HG02938 (cell line): ENCODE results near the gene TMEM60.
"Not testable (repeated sequence)": the region's sequence is repeated elsewhere in the genome, so short reads cannot be mapped to it uniquely, and the experiment has no call there.

Experiments used
- ATAC-seq: cut with Tn5 transposase; IDR thresholded peaks from one replicate; pipeline ENCODE4 v1.9.1; 2021; ENCODE audit warnings: mild to moderate bottlenecking, moderate library complexity; ENCODE audit not compliant: unreplicated experiment

TMEM60 gene

GRCh38 chr7:77798394-77799077 lies at the start of gene TMEM60, which contains the start of gene PHTF2:
Gene TMEM60, minus strand, starts transcription at chr7:77798434. Its CDS starts 4,061 bp downstream, at chr7:77794373.
Gene PHTF2, plus strand, starts transcription at chr7:77798773.
- ATAC-seq, result peak; percentile 90

GRCh38 chr7:77846317-77847092 lies 48.3 kb upstream of the TMEM60 start:
- ATAC-seq, result no peak

- ATAC-seq, result no peak
These were observed 45.0 kb upstream of the TMEM60 start for GRCh38 chr7:77843194-77843593.

- ATAC-seq, result no peak
These were observed 41.7 kb upstream of the TMEM60 start for GRCh38 chr7:77839919-77840318.

- ATAC-seq, result no peak
These were observed 40.8 kb upstream of the TMEM60 start for GRCh38 chr7:77838929-77839491.

GRCh38 chr7:77837966-77838365 lies 39.7 kb upstream of the TMEM60 start:
- ATAC-seq, result no peak

- ATAC-seq, result no peak
These were observed 39.0 kb upstream of the TMEM60 start for GRCh38 chr7:77837275-77837674.

- not testable (repeated sequence) for ATAC-seq
These were observed 38.2 kb upstream of the TMEM60 start for GRCh38 chr7:77836425-77836824.

GRCh38 chr7:77833136-77833535 lies 34.9 kb upstream of the TMEM60 start:
- no peak for ATAC-seq

GRCh38 chr7:77831953-77832352 lies 33.7 kb upstream of the TMEM60 start:
- no peak for ATAC-seq

GRCh38 chr7:77831481-77831880 lies 33.2 kb upstream of the TMEM60 start:
- no peak for ATAC-seq

GRCh38 chr7:77830649-77831355 lies 32.6 kb upstream of the TMEM60 start:
- no peak for ATAC-seq

- no peak for ATAC-seq
These were observed 29.8 kb upstream of the TMEM60 start for GRCh38 chr7:77827999-77828398.

GRCh38 chr7:77826300-77826699 lies 28.1 kb upstream of the TMEM60 start:
- ATAC-seq, result no peak

- no peak for ATAC-seq
These were observed 26.9 kb upstream of the TMEM60 start for GRCh38 chr7:77825131-77825530.

- no peak for ATAC-seq
These were observed 26.4 kb upstream of the TMEM60 start for GRCh38 chr7:77824636-77825035.

GRCh38 chr7:77823787-77824186 lies 25.6 kb upstream of the TMEM60 start:
- peak; percentile 36 for ATAC-seq

GRCh38 chr7:77822269-77822668 lies 24.0 kb upstream of the TMEM60 start:
- no peak for ATAC-seq

- ATAC-seq, result no peak
These were observed 22.7 kb upstream of the TMEM60 start for GRCh38 chr7:77820967-77821366.

GRCh38 chr7:77819021-77819420 lies 20.8 kb upstream of the TMEM60 start:
- ATAC-seq, result no peak

GRCh38 chr7:77813180-77813579 lies 14.9 kb upstream of the TMEM60 start:
- ATAC-seq, result no peak
